ENCODE results near the gene GPX4. TPM values are rescaled to one million over a fixed set of nuclear protein-coding genes. Genes with fewer than 3 reads are reported as not detected.

Gene GPX4
- total and polyA plus RNA-seq, 9 of the 15 experiments (the other 6 are each of a cell fraction or from before 2014, with no cell fraction given): 61.4 to 661 (median 349) TPM

DNA sequence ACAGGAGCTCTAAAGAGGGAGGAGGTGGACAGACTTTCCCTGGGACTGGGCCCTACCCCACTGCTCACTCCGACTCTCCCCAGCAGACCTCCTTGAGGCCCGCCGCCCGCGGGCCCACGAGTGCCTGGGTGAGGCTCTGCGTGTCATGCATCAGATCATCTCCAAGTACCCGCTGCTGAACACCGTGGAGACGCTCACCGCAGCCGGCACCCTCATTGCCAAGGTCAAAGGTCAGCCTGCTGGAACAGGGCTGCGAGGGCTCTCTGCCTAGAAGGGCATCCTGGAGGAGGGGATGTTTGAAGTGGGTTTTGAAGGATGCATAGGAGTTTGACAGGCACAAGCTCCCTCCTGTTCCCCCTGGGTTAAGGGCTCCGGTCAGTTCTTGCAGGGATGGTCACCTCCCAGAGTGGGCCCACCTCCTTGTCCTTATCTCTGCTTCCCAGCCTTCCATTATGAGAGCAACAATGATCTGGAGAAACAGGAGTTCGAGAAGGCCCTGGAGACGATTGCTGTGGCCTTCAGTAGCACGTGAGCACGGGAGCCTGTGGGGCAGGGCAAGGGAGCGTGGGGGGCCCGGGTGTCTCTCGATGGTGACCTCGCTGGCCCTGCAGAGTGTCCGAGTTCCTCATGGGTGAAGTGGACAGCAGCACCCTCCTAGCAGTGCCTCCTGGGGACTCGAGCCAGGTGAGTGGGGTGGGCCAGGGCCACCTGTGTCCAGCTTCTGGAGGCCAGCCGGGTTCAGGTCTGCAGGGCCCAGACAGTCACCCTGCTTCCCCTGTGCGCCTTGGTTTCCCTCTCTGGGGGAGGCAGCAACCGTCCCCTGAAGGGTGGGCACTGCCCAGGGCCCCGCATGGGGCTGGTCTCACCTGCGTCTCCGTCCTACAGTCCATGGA is 30.5 kb upstream of the GPX4 start (continued):
- no peak for TF ChIP-seq TFAM (CRISPR knock-in tag; conservative IDR thresholded peaks at IDR 0.05)
- peak; percentile 75 for TF ChIP-seq L3MBTL2 (IDR thresholded peaks at IDR 0.05)
- TF ChIP-seq, protein P1, sequence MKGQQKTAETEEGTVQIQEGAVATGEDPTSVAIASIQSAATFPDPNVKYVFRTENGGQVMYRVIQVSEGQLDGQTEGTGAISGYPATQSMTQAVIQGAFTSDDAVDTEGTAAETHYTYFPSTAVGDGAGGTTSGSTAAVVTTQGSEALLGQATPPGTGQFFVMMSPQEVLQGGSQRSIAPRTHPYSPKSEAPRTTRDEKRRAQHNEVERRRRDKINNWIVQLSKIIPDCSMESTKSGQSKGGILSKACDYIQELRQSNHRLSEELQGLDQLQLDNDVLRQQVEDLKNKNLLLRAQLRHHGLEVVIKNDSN (CRISPR knock-in tag; IDR thresholded peaks at IDR 0.05): peak; percentile 69
- peak; percentile 2 for TF ChIP-seq MEIS2 (IDR thresholded peaks at IDR 0.05; ENCODE audit: partially characterized antibody)
- TF ChIP-seq, protein P2, sequence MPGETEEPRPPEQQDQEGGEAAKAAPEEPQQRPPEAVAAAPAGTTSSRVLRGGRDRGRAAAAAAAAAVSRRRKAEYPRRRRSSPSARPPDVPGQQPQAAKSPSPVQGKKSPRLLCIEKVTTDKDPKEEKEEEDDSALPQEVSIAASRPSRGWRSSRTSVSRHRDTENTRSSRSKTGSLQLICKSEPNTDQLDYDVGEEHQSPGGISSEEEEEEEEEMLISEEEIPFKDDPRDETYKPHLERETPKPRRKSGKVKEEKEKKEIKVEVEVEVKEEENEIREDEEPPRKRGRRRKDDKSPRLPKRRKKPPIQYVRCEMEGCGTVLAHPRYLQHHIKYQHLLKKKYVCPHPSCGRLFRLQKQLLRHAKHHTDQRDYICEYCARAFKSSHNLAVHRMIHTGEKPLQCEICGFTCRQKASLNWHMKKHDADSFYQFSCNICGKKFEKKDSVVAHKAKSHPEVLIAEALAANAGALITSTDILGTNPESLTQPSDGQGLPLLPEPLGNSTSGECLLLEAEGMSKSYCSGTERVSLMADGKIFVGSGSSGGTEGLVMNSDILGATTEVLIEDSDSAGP (CRISPR knock-in tag; IDR thresholded peaks at IDR 0.05): 0 out of 2 replicates have a peak, but pooled peaks have one; percentile 15
- TF ChIP-seq HDAC1 (IDR thresholded peaks at IDR 0.05): 0 out of 4 replicates have a peak, but pooled peaks of 1 of the 2 experiments have one; percentile 70
- no peak for TF ChIP-seq NUFIP1 (IDR thresholded peaks at IDR 0.05; ENCODE audit: partially characterized antibody)
- TF ChIP-seq MTF1 (CRISPR knock-in tag; IDR thresholded peaks at IDR 0.05; ENCODE audit: borderline replicate concordance): no peak
- peak; percentile 55 for TF ChIP-seq CXXC5 (CRISPR knock-in tag; IDR thresholded peaks at IDR 0.05)
- TF ChIP-seq, protein P3, sequence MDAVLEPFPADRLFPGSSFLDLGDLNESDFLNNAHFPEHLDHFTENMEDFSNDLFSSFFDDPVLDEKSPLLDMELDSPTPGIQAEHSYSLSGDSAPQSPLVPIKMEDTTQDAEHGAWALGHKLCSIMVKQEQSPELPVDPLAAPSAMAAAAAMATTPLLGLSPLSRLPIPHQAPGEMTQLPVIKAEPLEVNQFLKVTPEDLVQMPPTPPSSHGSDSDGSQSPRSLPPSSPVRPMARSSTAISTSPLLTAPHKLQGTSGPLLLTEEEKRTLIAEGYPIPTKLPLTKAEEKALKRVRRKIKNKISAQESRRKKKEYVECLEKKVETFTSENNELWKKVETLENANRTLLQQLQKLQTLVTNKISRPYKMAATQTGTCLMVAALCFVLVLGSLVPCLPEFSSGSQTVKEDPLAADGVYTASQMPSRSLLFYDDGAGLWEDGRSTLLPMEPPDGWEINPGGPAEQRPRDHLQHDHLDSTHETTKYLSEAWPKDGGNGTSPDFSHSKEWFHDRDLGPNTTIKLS (IDR thresholded peaks at IDR 0.05; ENCODE audit: borderline replicate concordance, low read depth): no peak
- TF ChIP-seq, protein P4, sequence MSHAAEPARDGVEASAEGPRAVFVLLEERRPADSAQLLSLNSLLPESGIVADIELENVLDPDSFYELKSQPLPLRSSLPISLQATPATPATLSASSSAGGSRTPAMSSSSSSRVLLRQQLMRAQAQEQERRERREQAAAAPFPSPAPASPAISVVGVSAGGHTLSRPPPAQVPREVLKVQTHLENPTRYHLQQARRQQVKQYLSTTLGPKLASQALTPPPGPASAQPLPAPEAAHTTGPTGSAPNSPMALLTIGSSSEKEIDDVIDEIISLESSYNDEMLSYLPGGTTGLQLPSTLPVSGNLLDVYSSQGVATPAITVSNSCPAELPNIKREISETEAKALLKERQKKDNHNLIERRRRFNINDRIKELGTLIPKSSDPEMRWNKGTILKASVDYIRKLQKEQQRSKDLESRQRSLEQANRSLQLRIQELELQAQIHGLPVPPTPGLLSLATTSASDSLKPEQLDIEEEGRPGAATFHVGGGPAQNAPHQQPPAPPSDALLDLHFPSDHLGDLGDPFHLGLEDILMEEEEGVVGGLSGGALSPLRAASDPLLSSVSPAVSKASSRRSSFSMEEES (CRISPR knock-in tag; IDR thresholded peaks at IDR 0.05): no peak
- TF ChIP-seq, protein P5, sequence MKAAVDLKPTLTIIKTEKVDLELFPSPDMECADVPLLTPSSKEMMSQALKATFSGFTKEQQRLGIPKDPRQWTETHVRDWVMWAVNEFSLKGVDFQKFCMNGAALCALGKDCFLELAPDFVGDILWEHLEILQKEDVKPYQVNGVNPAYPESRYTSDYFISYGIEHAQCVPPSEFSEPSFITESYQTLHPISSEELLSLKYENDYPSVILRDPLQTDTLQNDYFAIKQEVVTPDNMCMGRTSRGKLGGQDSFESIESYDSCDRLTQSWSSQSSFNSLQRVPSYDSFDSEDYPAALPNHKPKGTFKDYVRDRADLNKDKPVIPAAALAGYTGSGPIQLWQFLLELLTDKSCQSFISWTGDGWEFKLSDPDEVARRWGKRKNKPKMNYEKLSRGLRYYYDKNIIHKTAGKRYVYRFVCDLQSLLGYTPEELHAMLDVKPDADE (conservative IDR thresholded peaks at IDR 0.05; ENCODE audit: control insufficient read depth, low read depth, low read length): peak; percentile 40; the same call in 1 of the 2 replicates
- TF ChIP-seq HDAC6 (IDR thresholded peaks at IDR 0.05; ENCODE audit: low read depth, low read length): no peak
- TF ChIP-seq ZNF384 (IDR thresholded peaks at IDR 0.05; ENCODE audit: low read depth, low read length): no peak
- no peak for TF ChIP-seq C11orf30 (IDR thresholded peaks at IDR 0.05; ENCODE audit: low read depth)
- no peak for TF ChIP-seq ZNF764 (CRISPR knock-in tag; IDR thresholded peaks at IDR 0.05; ENCODE audit: low read depth)
- no peak for TF ChIP-seq ZNF175 (CRISPR knock-in tag; IDR thresholded peaks at IDR 0.05; ENCODE audit: low read depth)
- TF ChIP-seq, protein P6, sequence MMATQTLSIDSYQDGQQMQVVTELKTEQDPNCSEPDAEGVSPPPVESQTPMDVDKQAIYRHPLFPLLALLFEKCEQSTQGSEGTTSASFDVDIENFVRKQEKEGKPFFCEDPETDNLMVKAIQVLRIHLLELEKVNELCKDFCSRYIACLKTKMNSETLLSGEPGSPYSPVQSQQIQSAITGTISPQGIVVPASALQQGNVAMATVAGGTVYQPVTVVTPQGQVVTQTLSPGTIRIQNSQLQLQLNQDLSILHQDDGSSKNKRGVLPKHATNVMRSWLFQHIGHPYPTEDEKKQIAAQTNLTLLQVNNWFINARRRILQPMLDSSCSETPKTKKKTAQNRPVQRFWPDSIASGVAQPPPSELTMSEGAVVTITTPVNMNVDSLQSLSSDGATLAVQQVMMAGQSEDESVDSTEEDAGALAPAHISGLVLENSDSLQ (IDR thresholded peaks at IDR 0.05): peak; percentile 36; the same call in 1 of the 2 replicates
- no peak for TF ChIP-seq ZC3H11A (IDR thresholded peaks at IDR 0.05; ENCODE audit: low read depth, low read length)
